ENCODE data around the gene KLHL22. TPM values are rescaled to one million over a fixed set of nuclear protein-coding genes. Genes with fewer than 3 reads are reported as not detected.

Gene KLHL22
- total RNA-seq, 1 donor from 2014 or later = 14.3 TPM

DNA sequence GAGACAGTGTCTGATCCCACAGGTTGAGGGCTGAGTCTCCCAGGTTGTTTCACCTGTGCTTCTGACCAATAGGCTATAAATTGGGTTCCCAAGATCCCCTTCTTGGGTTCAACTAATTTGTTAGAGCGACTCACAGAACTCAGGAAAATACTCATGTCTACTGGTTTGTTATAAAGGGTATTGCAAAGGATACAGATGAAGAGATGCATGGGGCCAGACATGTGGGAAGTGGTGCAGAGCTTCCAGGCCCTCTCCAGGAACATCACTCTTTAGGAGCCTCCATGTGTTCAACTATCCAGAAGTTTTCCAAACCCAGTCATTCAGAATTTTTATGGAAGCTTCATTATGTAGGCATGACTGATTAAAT, 4.7 kb downstream of the KLHL22 start:
- no peaks in the 10 kb centered on the region for H3K9me3 Mint-ChIP-seq
- Histone ChIP-seq H4K20me1 (ENCODE audit: low read depth) (peaks cover 60% of the 10 kb centered on the region), H3K27me3 (peaks cover 16% of the 10 kb centered on the region), H3F3A (ENCODE audit: low read depth) (peaks cover 2% of the 10 kb centered on the region), H2AFZ (replicated peaks) (no peak overlapping the region), H3K4me2 (no peak overlapping the region), H3K9me3 (ENCODE audit: low read depth) (no peaks in the 10 kb centered on the region), H3K4me3 (no peak overlapping the region), H3K9ac (no peak overlapping the region), H3K4me1 (peaks cover 7% of the 10 kb centered on the region), H3K36me3 (no peaks in the 10 kb centered on the region), H3K79me2 (ENCODE audit: low read depth) (peaks cover 28% of the 10 kb centered on the region), H3K27ac (no peak overlapping the region)
- no peak overlapping the region for H3K27ac Mint-ChIP-seq
- no peak overlapping the region for H3K4me3 Mint-ChIP-seq
- H3K27me3 Mint-ChIP-seq (ENCODE audit: insufficient read depth, low read depth) = peaks cover 2% of the 10 kb centered on the region
- H3K36me3 Mint-ChIP-seq = peaks cover 22% of the 10 kb centered on the region
- DNase-seq (ENCODE audit: low spot score) = no peak
- H3K4me1 Mint-ChIP-seq = peaks cover 24% of the 10 kb centered on the region
- TF ChIP-seq, protein P1, sequence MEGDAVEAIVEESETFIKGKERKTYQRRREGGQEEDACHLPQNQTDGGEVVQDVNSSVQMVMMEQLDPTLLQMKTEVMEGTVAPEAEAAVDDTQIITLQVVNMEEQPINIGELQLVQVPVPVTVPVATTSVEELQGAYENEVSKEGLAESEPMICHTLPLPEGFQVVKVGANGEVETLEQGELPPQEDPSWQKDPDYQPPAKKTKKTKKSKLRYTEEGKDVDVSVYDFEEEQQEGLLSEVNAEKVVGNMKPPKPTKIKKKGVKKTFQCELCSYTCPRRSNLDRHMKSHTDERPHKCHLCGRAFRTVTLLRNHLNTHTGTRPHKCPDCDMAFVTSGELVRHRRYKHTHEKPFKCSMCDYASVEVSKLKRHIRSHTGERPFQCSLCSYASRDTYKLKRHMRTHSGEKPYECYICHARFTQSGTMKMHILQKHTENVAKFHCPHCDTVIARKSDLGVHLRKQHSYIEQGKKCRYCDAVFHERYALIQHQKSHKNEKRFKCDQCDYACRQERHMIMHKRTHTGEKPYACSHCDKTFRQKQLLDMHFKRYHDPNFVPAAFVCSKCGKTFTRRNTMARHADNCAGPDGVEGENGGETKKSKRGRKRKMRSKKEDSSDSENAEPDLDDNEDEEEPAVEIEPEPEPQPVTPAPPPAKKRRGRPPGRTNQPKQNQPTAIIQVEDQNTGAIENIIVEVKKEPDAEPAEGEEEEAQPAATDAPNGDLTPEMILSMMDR (IDR thresholded peaks at IDR 0.05) = no peak
- no peak for TF ChIP-seq EZH2 (IDR thresholded peaks at IDR 0.05)
- no peak for TF ChIP-seq EZH2phosphoT487 (IDR thresholded peaks at IDR 0.05)

DNA sequence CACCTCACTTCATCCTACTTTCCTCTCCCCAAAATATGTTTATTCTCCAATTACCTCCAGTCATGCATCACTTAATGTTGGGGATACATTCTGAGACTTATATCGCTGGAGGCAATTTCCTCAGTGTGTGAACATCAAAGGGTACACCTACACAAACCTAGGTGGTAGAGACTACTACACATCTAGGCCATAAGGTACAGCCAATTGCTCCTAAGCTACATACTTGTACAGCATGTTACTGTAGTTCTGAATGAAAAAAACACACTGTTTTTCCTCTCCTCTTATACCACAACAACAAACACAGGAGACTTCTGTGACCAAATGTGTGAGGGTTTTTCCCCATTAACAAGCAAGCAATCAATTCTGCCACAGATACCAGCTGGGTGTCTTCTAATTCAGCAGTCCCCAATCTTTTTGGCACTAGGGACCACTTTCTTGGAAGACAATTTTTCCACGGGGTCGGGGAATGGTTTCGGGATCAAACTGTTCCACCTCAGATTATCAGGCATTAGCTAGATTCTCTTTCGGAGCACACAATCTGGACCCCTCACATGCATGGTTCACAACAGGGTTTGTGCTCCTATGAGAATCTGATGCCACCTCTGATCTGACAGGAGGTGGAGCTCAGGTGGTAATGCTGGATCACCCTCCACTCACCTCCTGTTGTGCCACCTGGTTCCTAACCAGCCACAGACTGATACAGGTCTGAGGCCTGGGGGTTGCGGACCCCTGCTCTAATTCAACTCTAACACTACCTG, 5.2 kb downstream of the KLHL22 start:
- no peak overlapping the region for H3K4me3 Mint-ChIP-seq
- Histone ChIP-seq H3K79me2 (ENCODE audit: low read depth) (peaks cover 28% of the 10 kb centered on the region), H3K9ac (no peak overlapping the region), H3K27ac (no peak overlapping the region), H3K4me1 (peaks cover 7% of the 10 kb centered on the region), H4K20me1 (ENCODE audit: low read depth) (peaks cover 60% of the 10 kb centered on the region), H3K4me2 (no peak overlapping the region), H3K4me3 (no peak overlapping the region), H3K27me3 (peaks cover 16% of the 10 kb centered on the region), H2AFZ (replicated peaks) (no peak overlapping the region), H3F3A (ENCODE audit: low read depth) (no peaks in the 10 kb centered on the region), H3K9me3 (ENCODE audit: low read depth) (no peaks in the 10 kb centered on the region), H3K36me3 (no peaks in the 10 kb centered on the region)
- TF ChIP-seq, protein P1 (IDR thresholded peaks at IDR 0.05) = no peak
- TF ChIP-seq EZH2 (IDR thresholded peaks at IDR 0.05) (no peak), EZH2phosphoT487 (IDR thresholded peaks at IDR 0.05) (no peak)
- H3K4me1 Mint-ChIP-seq = peaks cover 24% of the 10 kb centered on the region
- no peaks in the 10 kb centered on the region for H3K9me3 Mint-ChIP-seq
- no peak for DNase-seq (ENCODE audit: low spot score)
- H3K27me3 Mint-ChIP-seq (ENCODE audit: insufficient read depth, low read depth) = peaks cover 2% of the 10 kb centered on the region
- peaks cover 22% of the 10 kb centered on the region for H3K36me3 Mint-ChIP-seq
- no peak overlapping the region for H3K27ac Mint-ChIP-seq

DNA sequence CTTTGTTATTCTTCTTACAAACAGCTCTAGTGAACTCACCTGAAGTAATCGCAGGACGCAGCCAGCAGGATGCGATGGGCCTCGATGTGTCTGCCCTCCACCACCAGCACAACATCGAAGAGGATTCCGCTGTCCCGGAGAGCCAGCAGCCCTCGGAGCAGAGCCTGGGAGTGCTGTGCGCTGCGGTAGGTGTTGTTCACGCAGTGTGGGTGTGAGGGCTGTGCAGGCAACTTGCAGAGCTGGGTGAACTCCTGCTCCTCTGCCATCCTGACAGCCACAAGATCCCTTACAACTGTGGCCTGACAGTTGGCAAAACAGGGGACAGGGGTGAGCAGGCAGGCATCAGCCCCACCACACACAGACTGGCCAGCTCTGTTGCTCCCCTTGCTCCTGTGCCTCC, 6.6 kb downstream of the KLHL22 start:
- no peak overlapping the region for H3K27ac Mint-ChIP-seq

More for the DNA sequence above, 6.6 kb downstream of the KLHL22 start:
- Histone ChIP-seq H3K27me3 (peaks cover 3% of the 10 kb centered on the region), H3K79me2 (ENCODE audit: low read depth) (peaks cover 19% of the 10 kb centered on the region), H3K9me3 (ENCODE audit: low read depth) (no peaks in the 10 kb centered on the region), H2AFZ (replicated peaks) (no peak overlapping the region), H4K20me1 (ENCODE audit: low read depth) (peaks cover 50% of the 10 kb centered on the region), H3F3A (ENCODE audit: low read depth) (no peaks in the 10 kb centered on the region), H3K4me1 (no peaks in the 10 kb centered on the region), H3K4me3 (no peak overlapping the region), H3K27ac (no peak overlapping the region), H3K9ac (peak overlapping the region; percentile 37), H3K36me3 (no peaks in the 10 kb centered on the region), H3K4me2 (no peak overlapping the region)
- peak; percentile 6 for DNase-seq (ENCODE audit: low spot score)
- H3K36me3 Mint-ChIP-seq = peaks cover 32% of the 10 kb centered on the region
- H3K27me3 Mint-ChIP-seq (ENCODE audit: insufficient read depth, low read depth) = peaks cover 2% of the 10 kb centered on the region
- no peak for TF ChIP-seq EZH2 (IDR thresholded peaks at IDR 0.05)
- TF ChIP-seq EZH2phosphoT487 (IDR thresholded peaks at IDR 0.05) = no peak
- TF ChIP-seq, protein P1 (IDR thresholded peaks at IDR 0.05) = no peak
- peaks cover 19% of the 10 kb centered on the region for H3K4me1 Mint-ChIP-seq
- H3K9me3 Mint-ChIP-seq = no peaks in the 10 kb centered on the region
- H3K4me3 Mint-ChIP-seq = no peak overlapping the region
